HG03520 (cell line): ENCODE results near the gene CENPP.
"Not testable (repeated sequence)": the region's sequence is repeated elsewhere in the genome, so short reads cannot be mapped to it uniquely, and the experiment has no call there.

ENCODE experiments used
- ATAC-seq: cut with Tn5 transposase; IDR thresholded peaks from one replicate; pipeline ENCODE4 v1.9.1; 2021; ENCODE audit warnings: mild to moderate bottlenecking, moderate library complexity; ENCODE audit not compliant: unreplicated experiment

Gene CENPP

DNA sequence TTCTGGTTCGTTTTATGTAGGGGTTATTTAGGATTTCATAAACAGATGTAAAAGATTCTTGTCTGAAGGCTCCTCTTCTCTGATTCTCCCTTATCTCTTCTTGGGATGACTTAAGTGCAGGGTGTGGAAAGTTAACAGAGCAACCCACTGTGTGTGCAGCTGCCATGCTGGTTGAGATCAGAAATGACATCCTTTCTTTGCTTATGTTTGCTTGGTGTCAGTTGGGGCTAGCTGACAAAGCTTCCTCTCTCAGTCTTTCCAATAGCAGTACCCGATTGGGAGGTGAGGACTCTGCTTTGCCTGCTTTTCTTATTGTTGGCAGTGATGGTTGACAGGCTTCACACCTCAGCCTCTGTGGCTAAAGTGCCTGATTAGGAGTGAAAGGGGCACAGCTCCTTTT lies 52.1 kb downstream of the CENPP start:
- ATAC-seq: no peak

DNA sequence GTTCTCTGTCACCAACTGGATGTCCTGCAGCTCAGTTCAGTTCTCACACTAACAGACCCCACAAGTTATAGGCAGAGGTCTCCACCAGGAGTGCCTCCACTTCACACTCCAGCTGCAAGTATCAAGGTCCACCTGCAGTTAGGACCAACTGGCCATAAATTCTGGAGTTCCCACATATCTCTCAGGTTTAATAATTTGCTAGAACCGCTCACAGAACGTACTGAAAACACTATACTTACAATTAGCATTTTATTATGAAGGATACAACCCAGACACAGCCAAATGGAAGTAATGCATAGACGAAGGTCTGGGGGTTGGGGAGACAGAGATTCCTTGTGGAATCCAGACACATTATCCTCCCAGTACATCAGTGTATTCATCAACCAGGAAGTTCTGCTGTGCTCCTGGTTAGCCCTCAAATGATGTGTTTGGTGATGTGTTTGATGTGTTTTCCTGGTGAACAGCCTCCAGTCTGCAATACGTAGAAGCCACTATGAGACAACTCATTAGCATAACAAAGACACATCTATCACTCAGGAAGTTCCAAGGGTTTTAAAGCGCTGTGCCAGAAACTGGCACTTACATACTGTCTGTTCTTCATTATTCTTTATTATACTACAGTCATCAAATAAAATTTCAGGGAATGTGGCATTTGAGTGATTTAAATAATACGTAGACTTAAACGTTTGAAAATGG lies 53.3 kb downstream of the CENPP start:
- ATAC-seq: no peak

DNA sequence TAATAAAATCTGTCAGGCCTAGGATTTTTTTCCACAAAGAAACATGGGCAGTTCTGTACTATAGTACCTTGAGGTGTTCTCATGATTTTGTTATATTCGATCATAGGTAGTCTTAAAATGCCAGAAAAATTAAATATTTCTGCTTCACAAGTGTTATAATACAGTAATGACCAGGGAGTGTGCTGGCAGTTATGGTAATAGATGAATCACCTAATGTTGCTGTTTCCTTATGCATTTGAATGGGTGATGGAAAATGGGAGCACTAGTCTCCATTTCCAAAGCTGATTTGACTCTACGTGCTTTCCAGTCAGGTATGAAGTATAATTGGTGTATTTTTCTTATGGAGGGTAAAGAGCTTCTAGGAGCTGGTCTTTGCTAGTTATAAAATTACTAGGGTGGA lies 54.9 kb downstream of the CENPP start:
- ATAC-seq: no peak

DNA sequence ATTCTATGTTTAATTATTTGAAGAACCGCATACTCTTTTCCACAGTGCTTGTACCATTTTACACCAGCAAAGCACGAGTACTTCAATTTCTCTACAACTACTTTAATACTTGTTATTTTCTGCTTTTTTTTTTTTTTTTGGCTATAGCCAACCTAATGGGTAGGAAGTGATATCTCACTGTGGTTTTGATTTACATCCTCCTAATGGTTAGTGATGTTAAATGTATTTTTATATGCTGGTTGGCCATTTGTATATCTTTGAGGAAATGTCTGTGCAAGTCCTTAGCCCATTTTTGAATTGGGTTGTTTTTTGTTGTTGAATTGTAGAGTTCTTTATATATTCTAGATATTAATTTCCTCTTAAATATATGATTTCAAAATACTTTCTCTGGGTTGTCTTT lies 56.0 kb downstream of the CENPP start:
- ATAC-seq: no peak

DNA sequence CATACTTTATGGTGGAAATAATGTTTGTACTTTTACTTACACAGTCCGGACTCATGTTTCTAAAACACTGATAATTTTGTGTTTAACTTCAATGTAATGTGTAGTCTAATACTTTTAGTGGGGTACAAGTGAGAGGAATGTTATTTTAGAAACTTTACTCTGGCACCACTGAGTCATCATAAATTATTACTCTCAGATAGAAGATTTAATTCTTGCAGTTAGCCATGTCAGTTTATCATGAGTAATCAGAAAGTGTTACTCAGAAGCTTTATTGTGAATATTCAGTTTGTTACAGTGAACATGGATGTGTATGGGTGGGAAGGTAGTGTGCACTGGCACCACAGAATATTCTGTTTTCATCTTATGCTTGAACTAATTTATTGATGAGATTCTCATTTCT lies 58.6 kb downstream of the CENPP start:
- ATAC-seq: no peak

DNA sequence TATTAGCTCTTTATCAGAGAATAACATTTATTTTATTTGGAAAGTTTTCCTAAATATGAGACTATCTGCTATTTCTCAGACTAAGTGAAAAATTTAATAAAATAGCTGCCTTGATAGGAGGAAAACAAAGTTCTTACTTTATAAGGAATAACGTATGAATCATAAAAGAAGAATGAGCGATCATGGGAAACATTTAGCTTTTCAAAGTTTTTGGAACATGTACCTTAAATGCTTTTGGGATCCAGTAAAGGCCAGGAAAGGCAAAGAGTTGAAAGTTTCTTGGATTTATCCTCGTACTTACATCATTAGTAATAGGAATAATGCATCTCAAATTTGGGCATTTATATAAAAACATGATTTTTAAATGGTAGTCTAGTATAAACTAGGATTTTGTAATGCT lies 59.2 kb downstream of the CENPP start:
- no peak for ATAC-seq

DNA sequence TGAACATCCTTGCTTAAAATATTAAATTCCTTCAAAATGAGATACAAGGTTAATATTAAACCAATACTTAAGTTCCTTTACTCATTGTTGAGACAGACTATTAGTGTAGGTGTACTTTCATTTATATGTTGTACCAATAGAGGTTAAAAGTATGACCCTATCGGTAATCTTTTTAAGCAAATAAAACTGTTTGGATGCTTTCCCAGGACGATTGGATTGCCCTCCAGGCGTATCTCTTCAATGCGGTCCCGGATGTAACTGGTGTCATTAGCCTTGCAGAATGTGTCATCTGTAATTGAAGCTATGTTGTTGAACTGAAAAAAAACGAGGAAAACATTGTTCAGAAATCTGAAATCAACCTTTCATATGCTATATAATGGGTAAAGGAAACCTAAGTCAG lies 59.7 kb downstream of the CENPP start:
- no peak for ATAC-seq

DNA sequence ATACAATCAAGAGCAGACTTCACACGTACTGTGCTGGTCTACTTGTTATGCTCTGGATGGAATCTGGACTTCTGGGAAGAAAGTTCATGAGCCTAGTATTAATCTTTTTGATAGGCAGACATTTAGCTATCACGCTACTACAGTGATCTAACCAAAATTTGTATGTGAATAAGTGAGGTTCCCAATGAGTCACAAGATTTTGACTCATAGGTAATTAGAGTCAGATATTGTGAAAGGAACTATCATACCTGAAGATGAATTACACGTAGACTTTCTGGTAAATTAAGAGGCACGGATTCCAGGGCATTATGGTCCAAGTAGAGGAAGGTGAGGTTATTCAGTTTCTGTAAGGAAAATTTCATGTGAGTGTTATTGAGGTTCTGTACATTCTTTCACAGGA lies 60.2 kb downstream of the CENPP start:
- no peak for ATAC-seq

DNA sequence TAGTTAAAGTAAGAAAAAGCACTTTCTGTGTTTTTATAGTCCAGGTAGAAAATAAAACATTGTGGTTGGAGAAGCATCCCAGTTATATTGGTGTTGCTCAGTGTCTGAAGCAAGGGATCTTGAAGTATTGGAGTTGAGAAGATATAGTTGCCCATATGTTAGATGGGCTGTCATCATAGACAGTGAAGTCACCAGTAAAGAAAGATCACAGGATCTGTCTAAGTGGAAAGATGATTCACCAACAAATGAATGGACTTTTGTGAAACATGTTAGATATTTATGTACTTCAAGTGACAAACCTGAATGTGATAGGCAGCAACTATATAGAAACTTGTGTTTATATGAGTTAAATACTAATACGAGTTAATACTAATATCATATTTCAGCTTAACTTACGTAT lies 66.9 kb downstream of the CENPP start:
- no peak for ATAC-seq

DNA sequence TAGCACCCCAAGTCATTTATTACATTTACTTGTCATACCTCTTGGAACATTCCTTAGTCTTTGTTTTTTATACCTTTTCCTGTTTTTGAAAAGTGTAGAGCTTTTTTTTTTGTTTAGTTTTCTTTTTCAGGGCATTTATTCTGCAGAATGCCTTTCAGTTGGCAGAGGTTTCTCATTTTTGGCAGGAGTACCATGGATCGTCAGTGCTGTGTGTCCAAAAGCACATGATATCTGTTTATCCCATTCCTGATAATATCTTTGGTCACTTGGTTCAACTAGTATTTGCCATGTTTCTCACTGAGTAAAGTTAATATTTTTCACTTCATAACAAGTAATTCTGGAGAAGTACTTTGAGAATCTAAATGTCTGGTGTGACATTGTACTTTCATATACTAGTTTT lies 67.9 kb downstream of the CENPP start:
- ATAC-seq: no peak

DNA sequence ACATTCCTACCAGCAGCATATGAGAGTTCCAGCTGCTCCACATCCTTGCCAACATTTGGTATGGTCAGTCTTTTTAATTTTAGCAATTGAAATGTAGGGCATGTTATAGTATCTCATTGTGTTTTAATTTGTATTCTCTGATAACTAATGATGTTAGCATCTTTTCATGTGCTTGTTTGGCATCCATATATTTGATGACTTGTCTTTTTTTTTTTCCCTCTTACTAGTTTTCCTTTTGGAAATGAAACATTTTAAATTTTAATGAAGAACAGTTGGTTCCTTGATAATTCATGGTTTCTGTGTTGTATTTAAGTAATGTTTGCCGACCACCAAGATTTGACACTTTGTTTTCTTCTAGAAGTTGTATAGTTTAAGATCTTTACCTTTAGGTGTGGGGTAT lies 69.9 kb downstream of the CENPP start:
- no peak for ATAC-seq

DNA sequence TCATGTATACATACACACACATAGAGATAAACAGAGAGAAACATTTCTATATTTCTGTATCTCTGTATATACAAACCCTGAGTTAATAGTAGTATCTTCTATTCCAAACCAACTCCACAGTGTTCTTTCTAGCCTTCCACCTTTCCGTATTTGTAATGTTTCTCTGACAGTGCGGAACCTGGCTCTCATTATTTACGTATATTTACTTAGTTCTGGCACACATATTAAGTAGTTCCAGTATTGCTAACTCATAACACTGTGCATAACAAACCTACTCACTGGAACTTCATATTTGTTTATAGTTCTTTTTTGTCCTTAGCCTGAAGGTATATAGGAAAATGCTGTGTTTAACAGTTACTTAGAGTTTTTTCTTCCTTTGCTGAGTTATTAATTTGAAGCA lies 72.1 kb downstream of the CENPP start:
- ATAC-seq: no peak

DNA sequence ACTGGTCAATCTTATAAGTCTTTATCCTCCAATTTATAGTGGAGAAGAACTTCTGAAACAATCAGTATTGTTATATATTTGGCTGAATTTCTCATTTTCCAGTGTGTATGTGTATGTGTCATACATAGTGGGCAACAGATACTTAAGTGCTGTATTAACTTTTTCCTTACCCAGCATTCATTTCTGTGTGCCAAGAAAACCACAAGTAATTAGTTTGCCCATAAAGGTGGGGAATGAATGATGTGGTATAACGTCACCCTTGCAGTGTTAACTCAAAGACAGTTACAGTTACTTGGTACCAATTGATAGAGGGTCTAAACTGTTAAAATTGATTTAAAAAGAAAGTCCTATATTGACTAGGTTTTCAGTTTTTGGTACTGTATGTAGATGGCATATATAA lies 76.6 kb downstream of the CENPP start:
- no peak for ATAC-seq

DNA sequence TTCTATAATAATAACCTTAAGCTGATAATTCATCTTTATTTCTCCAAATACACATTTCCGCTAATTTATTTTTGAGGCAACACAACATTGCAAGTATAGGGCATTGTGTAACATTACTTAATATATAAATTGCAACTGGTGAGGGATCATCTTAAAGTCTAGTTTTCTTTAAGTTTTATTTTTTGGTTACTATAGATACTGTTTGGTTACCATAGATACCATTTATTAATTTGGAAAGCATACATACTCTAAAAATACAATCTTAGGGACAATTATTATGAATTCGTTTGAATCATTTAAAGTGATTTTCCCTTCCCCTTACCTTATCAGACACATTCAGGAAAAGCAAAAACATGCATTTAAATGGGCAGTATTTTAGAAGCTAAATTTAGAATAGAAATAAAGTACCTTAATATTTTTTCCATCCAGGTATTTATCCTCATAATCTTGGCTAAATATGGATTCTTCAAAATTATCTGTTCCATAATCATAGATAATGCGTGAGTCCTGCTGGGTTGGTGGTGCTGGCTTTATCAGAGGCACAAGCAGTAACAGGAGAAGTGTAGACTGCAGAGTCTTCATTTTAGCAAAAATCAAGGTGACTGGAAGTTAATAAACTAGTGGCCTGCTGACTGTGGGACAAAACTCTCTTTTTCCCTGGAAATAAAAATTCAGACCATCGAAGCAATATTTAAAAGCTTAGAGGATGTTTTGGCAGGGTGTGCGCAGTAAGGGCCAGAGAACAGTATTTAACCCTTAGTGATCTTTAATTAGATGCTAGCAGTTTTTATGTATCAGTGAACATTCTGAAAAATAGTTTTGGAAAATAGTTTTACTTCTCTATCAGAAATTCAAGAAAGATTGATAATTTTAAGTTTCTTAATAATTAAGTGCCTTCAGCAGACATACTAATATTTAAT lies 77.3 kb downstream of the CENPP start:
- ATAC-seq: no peak

DNA sequence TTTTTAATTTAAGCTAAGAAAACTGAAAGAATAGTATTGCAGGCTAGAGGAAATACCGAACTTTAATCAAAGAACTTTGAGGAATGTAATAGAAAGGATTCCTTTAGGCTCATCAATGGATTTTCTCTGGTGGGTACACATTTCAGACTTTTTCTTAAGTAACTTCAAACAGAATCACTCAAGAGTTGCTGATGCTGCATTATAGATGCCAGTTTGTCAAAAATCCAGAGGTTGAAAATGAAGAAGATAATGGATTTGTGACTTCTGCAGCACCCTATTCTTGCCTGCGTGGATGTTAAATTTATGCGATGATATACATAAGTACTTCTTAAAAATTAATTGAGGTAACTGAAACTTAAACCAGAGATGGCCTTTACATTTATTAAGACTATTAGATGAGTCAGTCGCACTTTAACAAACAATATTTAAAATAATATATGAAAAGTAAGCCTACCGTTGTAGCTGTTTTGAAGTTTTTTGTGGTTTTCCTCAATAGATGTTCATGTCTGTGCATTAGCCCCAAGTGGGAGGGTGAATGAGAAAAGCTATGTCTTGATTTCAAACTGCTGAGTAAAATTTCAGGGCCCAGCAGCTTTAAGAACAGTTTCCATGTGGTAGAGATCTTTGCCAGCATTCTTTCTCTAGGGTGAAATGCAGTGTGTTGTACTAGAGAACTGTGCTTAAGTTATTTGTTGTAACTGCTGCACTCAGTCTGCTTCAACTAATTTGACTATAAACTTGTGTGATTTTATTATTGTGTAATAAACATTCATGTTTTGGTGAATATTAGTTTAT lies 78.5 kb downstream of the CENPP start, which contains the start of gene OGN:
TSS of gene OGN (minus strand) at position 537 of the 795 bp plus-strand sequence. CDS start 1,171 bp downstream, outside the sequence.
- ATAC-seq: no peak

DNA sequence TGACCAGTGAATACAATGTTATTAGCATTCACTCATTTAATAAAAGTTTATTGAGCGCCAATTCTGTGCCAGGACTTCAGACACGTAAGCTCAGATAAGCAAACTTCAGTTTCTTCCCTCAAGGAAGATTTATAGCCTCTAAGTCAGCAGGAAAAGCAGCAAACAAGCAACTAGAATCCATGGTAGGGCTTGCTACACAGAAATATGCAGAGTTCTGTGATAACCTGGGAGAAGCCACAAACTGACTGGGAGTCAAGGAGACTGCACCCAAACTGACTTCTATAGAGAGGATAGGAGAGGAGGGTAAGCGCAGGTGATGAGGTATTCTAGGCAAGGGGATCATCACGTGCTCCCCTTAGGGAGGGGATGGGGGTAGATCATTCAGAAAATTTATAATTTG lies 80.1 kb downstream of the CENPP start:
- no peak for ATAC-seq

DNA sequence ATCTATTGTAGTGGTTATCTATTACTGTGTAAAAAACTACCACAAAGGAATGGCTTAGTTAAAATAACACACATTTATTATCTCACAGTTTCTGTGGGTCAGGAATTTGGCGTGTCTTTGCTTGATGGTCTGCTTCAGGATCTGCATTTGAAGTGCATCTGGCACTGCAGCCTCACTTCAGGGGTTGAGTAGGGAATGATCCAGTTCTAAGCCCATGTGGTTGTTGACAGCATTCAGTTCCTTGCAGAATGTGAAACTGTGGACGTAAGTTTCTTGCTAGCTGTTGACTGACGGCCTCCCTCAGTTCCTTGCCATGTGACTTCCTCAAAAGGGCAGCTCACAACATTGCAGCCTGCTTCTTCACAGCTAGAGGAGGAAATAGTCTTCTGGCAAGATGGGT lies 80.7 kb downstream of the CENPP start:
- no peak for ATAC-seq

DNA sequence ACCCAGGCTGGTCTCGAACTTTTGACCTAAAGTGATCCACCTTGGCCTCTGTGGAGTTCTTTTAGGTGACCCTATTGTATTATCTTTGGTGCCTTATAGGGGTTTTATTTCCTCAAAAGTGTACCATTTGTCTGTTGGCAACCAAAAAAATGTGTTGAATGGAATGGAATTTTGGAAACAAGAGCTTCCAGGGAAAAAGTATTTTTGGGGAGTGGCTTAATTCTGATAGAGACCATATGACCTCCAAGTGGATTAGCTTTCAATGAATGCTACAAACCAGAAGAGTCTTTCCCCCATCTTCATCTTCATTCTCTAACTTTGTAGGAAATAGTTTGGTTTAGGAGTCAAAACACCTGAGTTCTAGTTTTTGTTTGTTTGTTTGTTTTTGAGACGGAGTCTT lies 82.1 kb downstream of the CENPP start:
- ATAC-seq: no peak

DNA sequence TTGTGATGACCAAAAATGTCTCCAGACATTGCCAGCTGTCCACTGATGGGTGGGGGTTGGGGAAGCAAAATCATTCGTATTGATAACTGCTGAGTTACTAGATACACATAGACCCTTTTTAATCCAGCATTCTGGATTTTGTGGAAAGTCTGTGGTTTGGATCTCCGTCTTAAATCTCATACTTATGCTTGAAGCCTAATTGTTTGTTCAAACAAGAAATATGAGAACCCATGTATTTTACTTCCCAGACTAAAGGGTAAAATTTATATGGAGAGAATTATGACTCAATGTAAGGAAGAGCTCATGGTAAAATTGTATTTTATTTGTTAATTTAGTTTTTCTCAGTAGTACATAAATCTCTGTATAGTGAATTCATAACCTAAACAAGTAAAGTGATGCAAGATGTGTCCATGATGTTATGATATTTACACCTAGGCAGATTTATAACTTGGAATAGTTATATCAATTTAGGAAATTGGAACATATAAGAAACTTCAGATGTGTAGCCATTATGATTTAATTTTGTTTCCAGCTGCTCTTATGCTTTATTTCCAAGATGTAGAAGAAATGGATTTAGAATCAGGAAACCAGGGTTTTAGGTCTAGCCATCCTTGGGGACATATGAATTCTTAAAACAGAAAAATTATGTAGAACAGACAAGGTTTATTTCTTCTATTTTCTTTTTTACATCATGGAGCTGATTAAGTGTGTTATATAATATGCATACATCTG lies 83.2 kb downstream of the CENPP start:
- no peak for ATAC-seq

DNA sequence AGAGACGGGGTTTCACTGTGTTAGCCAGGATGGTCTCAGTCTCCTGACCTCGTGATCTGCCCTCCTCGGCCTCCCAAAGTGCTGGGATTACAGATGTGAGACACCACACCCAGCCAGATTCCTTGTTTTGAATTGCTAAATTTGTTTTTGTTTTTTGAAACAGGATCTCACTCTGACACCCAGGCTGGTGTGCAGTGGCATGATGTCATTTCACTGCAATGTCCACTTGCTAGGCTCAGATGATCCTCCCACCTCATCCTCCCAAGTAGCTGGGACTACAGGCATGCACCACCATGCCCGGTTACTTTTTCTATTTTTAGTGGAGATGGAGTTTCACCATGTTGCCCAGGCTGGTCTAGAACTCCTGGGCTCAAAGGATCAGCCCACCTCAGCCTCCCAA lies 85.4 kb downstream of the CENPP start:
- not testable (repeated sequence) for ATAC-seq

DNA sequence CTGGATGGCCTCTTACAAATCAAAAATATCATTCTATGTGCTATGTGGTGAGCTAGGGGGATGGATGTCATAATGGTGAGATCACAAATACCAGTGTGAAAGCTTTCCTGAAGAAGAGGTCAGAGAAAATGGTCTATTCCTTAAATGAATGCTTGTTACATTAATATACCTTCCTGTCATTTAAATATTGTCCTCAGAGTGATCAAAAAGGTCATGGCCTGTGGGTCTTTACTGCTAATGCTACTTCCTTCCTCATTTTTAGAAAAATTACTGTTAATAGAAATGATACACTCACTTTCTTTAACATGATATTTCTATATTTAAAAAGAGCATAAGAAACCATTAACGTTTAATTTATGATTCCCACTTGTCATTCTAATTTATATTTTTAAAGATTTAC lies 88.8 kb downstream of the CENPP start:
- ATAC-seq: no peak
